Activated CD4-positive, alpha-beta T cell treated with anti-CD3 and anti-CD28 coated beads, Interleukin-2, amount 50 U/mL, for 1 hour (primary cell): Measurements from ENCODE around the gene SF3A1.

Source experiments
- DNase-seq: peaks from one replicate; pipeline ENCODE4 v3.0.0-alpha.2; 2020

SF3A1 gene

GRCh38 chr22:30321461-30321860 is 35.2 kb downstream of the SF3A1 start:
- no peak for DNase-seq

- no peak for DNase-seq
Observed at GRCh38 chr22:30320021-30320556, 36.6 kb downstream of the SF3A1 start.

- no peak for DNase-seq
Observed at GRCh38 chr22:30318799-30319419, 37.8 kb downstream of the SF3A1 start.

GRCh38 chr22:30317778-30318177 is 38.9 kb downstream of the SF3A1 start:
- DNase-seq: no peak

- no peak for DNase-seq
Observed at GRCh38 chr22:30315962-30316576, 40.6 kb downstream of the SF3A1 start.

- DNase-seq: peak; percentile 35
Observed at GRCh38 chr22:30314915-30315314, 41.8 kb downstream of the SF3A1 start.

- DNase-seq: no peak
Observed at GRCh38 chr22:30313527-30314363, 42.9 kb downstream of the SF3A1 start.

GRCh38 chr22:30312053-30312452 is 44.6 kb downstream of the SF3A1 start:
- no peak for DNase-seq

GRCh38 chr22:30310881-30311771 is 45.6 kb downstream of the SF3A1 start:
- no peak for DNase-seq

- no peak for DNase-seq
Observed at GRCh38 chr22:30309951-30310741, 46.5 kb downstream of the SF3A1 start.

GRCh38 chr22:30308518-30309230 is 48.0 kb downstream of the SF3A1 start:
- DNase-seq: peak; percentile 36

- no peak for DNase-seq
Observed at GRCh38 chr22:30308093-30308492, 48.6 kb downstream of the SF3A1 start.

- DNase-seq: no peak
Observed at GRCh38 chr22:30307041-30307574, 49.6 kb downstream of the SF3A1 start.

GRCh38 chr22:30306627-30307011 is 50.1 kb downstream of the SF3A1 start:
- DNase-seq: no peak

- DNase-seq: no peak
Observed at GRCh38 chr22:30305906-30306626, 50.6 kb downstream of the SF3A1 start.

- peak; percentile 36 for DNase-seq
Observed at GRCh38 chr22:30305519-30305905, 51.2 kb downstream of the SF3A1 start.

- DNase-seq: no peak
Observed at GRCh38 chr22:30304495-30305244, 52.0 kb downstream of the SF3A1 start.

GRCh38 chr22:30302810-30303138 is 53.9 kb downstream of the SF3A1 start:
- no peak for DNase-seq

- DNase-seq: no peak
Observed at GRCh38 chr22:30301995-30302809, 54.5 kb downstream of the SF3A1 start.
